Upper lobe of right lung (tissue), 1 donor: ENCODE measurements around the gene POU3F1. TPM values are rescaled to one million over a fixed set of nuclear protein-coding genes. Genes with fewer than 3 reads are reported as not detected.

Experiments
- ATAC-seq: fragments of 200-7000 bp; cut with Tn5 transposase; one replicate; pipeline ENCODE4 v1.9.1; 2020; ENCODE audit warnings: mild to moderate bottlenecking, moderate library complexity
- DNase-seq: peaks from one replicate; pipeline ENCODE4 v3.0.0-alpha.2; 2020
- H3K27ac ChIP-seq: fragments of 200-600 bp; one replicate; pipeline ENCODE4 v1.8.0; 2022
- H3K27me3 ChIP-seq: fragments of 200-600 bp; one replicate; pipeline ENCODE4 v1.8.0; 2022; ENCODE audit warnings: mild to moderate bottlenecking
- H3K36me3 ChIP-seq: fragments of 200-600 bp; one replicate; pipeline ENCODE4 v1.8.0; 2022
- H3K4me1 ChIP-seq: fragments of 200-600 bp; one replicate; pipeline ENCODE4 v1.8.0; 2022
- H3K4me3 ChIP-seq: fragments of 200-600 bp; one replicate; pipeline ENCODE4 v1.8.0; 2022; ENCODE audit warnings: mild to moderate bottlenecking
- H3K9me3 ChIP-seq: fragments of 200-600 bp; one replicate; pipeline ENCODE4 v1.8.0; 2022
- intact Hi-C: fragments of 100-400 bp; cut with DNase I; formaldehyde crosslinking; loops from one replicate; pipeline ENCODE4 v1.11.0; 2022
- total RNA-seq: library from RNA; stranded (reverse); fragmentation: NEBNext Ultra II Directional; extraction: Animal tissue kit (Norgen Biotek cat#: 25700); gene quantifications from one replicate; pipeline ENCODE4 v1.2.1, GENCODE V29; 2021
- TF ChIP-seq, protein P1 (sequence below): fragments of 200-600 bp; IDR thresholded peaks from one replicate; pipeline ENCODE4 v1.8.0; 2022; ENCODE audit warnings: antibody characterized with exemption
- donor health status: DM: no; HTN: yes; CAD: no; lungs with severe emphysema.

POU3F1 gene
- total RNA-seq, 1 donor from 2014 or later = not detected

DNA sequence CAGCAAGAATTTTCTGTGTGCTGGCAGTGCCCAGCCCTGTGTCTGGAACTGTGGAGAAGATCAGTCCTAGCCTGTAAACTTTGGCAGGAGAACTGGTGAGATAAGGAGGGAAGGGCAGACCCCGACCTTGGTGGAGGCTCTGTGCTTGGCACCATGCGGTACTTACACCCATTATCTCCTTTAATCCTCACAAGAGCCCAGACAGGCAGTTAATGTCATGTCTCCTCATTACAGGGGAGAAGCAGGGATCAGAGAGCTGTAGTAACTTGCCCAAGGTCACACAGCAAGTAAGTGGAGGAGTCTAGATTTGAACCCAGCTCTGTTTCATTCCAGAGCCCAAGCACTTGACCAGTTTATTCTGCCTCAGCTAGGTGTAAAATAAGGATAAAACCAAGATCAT, 13.9 kb upstream of the POU3F1 start:
- TF ChIP-seq, protein P1, sequence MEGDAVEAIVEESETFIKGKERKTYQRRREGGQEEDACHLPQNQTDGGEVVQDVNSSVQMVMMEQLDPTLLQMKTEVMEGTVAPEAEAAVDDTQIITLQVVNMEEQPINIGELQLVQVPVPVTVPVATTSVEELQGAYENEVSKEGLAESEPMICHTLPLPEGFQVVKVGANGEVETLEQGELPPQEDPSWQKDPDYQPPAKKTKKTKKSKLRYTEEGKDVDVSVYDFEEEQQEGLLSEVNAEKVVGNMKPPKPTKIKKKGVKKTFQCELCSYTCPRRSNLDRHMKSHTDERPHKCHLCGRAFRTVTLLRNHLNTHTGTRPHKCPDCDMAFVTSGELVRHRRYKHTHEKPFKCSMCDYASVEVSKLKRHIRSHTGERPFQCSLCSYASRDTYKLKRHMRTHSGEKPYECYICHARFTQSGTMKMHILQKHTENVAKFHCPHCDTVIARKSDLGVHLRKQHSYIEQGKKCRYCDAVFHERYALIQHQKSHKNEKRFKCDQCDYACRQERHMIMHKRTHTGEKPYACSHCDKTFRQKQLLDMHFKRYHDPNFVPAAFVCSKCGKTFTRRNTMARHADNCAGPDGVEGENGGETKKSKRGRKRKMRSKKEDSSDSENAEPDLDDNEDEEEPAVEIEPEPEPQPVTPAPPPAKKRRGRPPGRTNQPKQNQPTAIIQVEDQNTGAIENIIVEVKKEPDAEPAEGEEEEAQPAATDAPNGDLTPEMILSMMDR = no peak
- H3K4me1 ChIP-seq = no peaks in the 10 kb centered on the region
- H3K36me3 ChIP-seq = no peaks in the 10 kb centered on the region
- no peak overlapping the region for H3K27ac ChIP-seq
- intact Hi-C loops = no loop called here
- no peaks in the 10 kb centered on the region for H3K27me3 ChIP-seq
- ATAC-seq (no peak), DNase-seq (no peak)
- no peaks in the 10 kb centered on the region for H3K9me3 ChIP-seq
- no peak overlapping the region for H3K4me3 ChIP-seq

DNA sequence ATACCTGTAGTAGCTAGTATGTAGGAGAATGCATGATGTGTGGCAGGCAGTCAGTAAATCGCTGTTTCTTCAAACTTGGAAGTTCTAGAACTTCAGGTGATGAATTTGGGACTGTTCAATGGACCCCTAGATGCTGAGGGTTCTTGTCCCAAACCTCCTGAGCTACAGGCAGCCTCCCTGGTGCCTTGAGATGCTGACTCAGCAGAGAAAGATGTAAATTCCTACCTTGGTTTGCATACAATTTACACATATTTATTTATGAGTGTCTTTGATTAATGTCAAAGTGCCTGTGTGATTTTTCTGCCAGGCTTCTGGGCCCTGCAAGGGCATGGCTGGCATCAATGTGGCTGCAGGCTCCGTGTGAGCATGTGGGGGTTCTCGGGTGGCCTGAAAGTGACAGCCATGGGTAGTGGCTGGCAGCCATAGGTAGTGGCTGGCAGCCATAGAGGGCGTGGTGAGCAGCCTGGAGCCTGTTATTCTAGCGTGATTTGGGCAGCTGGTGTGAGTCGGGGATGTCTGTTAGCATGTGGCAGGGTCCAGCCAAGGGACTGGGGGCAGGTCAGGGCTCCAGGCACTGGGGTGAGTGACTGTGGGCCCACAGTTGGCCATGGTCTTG, 13.2 kb upstream of the POU3F1 start:
- Histone ChIP-seq H3K36me3 (no peaks in the 10 kb centered on the region), H3K4me3 (no peak overlapping the region), H3K9me3 (no peaks in the 10 kb centered on the region), H3K27me3 (no peaks in the 10 kb centered on the region), H3K4me1 (no peaks in the 10 kb centered on the region), H3K27ac (no peak overlapping the region)
- DNase-seq = no peak
- intact Hi-C loops = no loop called here
- TF ChIP-seq, protein P1 = no peak
- no peak for ATAC-seq

DNA sequence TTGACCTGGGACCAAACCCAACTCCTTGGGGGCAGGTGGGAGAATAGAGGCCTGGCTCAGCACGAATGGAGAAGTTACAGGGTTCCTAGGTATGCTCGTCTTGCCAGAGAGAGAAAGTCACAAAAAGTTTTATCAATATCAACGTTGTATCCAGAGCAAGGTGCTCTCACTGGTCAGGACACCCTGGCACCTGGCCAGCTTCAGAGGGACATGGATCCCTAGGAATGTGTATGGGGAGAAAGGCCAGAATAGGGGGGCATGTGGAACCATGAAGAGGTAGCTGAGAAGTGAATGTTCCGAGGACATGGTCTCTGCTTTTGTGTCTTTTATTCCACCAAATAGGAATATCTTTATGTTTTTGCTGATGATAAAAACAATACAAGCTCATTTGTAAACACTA, 9.4 kb upstream of the POU3F1 start:
- no peaks in the 10 kb centered on the region for H3K36me3 ChIP-seq
- TF ChIP-seq, protein P1 = no peak
- no peaks in the 10 kb centered on the region for H3K9me3 ChIP-seq
- DNase-seq (no peak), ATAC-seq (no peak)
- H3K4me1 ChIP-seq = no peaks in the 10 kb centered on the region
- no peak overlapping the region for H3K27ac ChIP-seq
- H3K27me3 ChIP-seq = no peaks in the 10 kb centered on the region
- no peak overlapping the region for H3K4me3 ChIP-seq
- intact Hi-C loops = no loop called here

DNA sequence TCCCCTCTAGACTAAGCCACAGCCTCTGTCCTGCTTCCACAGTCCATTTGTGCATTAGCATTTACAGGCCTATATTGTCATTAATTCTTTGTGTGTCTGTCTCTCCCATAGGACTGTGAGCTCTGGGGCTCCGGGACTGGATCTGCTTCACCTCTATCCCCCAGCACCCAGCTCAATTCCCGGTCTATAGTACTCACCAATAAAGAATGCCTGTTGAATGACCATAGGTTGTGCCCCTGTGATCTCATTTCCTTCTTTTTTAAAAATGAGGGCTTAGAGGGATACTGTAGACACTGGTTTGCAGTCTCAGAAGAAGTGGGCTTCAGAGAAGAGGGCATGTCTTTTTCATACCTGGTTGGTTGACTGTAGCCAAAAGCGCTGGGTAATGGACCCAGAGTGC, 8.8 kb upstream of the POU3F1 start:
- ATAC-seq = no peak
- Histone ChIP-seq H3K4me3 (no peak overlapping the region), H3K9me3 (no peaks in the 10 kb centered on the region), H3K36me3 (no peaks in the 10 kb centered on the region), H3K4me1 (no peaks in the 10 kb centered on the region), H3K27ac (no peak overlapping the region), H3K27me3 (no peaks in the 10 kb centered on the region)
- intact Hi-C loops = no loop called here
- TF ChIP-seq, protein P1 = no peak
- no peak for DNase-seq

DNA sequence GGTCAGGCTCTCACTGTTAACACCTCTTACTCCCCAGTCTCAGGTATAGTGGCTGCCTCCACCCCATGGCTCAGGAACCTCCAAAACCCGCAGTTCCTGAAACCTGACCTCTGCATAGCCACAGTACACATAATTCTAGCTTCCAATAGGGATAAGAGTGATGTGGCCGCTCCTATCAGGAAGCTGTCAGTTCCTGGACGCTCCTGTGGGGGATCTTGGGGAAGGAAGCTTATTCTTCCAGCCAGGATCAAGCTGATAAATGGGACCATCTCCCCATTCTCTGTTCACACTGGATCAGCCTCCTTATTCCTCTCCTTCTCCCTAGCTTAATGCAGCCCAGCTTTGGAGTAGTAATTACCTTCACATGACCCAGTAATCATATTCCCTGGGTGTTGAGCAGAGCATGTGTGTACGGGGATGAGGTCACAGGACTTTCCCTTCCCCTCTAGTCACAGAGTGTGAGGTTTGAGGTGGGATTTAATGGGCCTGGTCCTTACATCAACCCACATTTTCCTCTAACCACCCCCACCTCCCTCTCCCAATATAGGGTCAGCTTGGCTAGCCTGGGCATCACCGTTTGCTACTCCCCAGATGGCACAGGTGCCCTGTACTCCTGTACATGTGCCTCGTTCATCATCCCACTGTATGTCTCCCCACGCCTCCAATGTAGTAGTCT, 7.0 kb upstream of the POU3F1 start:
- Histone ChIP-seq H3K4me1 (no peaks in the 10 kb centered on the region), H3K9me3 (no peaks in the 10 kb centered on the region), H3K27ac (no peak overlapping the region), H3K4me3 (no peak overlapping the region), H3K27me3 (peaks cover 2% of the 10 kb centered on the region), H3K36me3 (no peaks in the 10 kb centered on the region)
- TF ChIP-seq, protein P1 = no peak
- intact Hi-C loops = no loop called here
- ATAC-seq (no peak), DNase-seq (no peak)
